Activated T-cell treated with anti-CD3 and anti-CD28 coated beads for 24 hours (primary cell): ENCODE measurements around the gene SFXN5.

Source experiments
- DNase-seq: peaks from one replicate; pipeline ENCODE4 v3.0.0-alpha.2; 2020; ENCODE audit warnings: low read depth

The SFXN5 gene

GRCh38 chr2:72940361-72940760 lies 131.2 kb downstream of the SFXN5 start:
- no peak for DNase-seq

DNA sequence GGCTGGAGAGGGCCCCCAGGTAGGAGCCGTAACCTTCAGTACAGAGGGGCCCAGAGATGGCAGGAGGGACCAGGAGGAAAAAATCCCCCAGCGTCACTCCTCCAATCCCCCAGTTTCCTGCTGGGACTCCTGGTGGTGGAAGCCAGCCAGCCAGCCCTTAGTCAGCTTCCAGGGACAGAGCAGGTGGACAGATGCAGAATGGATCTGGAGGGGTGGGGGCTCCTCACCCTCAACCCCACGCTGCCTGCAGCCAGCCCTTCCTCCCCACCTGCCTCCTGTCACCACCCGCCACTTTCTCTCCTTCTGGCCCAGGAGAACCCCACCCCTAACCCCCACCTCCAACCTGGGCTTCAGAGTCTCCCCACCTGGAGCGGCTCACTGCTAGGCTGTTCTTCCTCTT lies 133.1 kb downstream of the SFXN5 start:
- DNase-seq, result no peak

DNA sequence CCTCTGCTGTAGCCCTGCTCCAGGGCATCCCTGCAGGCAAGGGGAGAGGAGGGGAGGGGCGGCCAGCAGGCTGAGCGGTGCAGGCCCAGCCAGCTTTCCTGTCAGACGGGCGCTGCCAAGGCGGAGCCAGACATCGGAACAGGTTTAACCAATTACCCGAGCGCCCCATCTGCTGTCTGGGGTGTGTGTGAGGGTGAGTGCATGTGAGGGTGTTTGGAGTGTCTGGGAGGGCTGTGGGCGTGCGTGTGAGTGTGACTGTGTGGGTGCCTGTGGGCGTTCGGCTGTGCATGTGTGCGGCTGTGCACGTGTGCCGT lies 134.2 kb downstream of the SFXN5 start:
- DNase-seq, result no peak

DNA sequence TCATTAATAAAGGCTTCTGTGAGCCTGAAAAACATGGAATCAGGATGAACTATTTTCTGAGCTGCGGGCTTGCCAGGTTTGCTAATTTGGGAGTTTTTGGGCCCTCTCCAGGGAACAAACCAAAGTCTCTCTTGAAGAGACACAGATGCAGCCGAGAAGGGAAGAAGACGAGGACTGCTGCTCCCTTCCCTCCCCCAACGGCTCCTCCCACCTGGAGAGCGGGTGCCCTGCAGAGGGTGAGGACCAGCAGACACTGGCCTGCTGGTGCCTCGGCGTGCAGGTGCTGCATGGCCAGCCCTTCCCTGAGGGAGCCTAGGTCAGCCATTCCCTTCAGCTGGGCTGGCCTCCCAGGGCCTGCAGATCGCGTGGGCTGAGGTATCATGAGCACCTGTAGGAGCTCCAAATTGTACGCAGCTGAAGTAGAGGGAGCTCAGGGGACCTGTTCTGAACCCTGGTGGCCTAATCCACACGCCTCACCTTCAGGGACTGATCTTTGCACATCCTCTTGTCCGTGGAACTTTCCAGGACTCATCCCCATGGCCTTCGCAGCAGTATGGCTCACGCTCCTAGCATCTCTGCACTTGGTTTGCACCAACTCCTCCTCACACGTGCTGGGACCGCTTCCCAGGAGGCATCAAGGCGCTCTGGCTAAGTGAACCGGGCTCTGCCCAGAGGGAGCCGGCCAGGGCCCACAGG lies 134.7 kb downstream of the SFXN5 start:
- DNase-seq, result no peak

- no peak for DNase-seq
These were observed 135.9 kb downstream of the SFXN5 start for GRCh38 chr2:72935611-72935957.

DNA sequence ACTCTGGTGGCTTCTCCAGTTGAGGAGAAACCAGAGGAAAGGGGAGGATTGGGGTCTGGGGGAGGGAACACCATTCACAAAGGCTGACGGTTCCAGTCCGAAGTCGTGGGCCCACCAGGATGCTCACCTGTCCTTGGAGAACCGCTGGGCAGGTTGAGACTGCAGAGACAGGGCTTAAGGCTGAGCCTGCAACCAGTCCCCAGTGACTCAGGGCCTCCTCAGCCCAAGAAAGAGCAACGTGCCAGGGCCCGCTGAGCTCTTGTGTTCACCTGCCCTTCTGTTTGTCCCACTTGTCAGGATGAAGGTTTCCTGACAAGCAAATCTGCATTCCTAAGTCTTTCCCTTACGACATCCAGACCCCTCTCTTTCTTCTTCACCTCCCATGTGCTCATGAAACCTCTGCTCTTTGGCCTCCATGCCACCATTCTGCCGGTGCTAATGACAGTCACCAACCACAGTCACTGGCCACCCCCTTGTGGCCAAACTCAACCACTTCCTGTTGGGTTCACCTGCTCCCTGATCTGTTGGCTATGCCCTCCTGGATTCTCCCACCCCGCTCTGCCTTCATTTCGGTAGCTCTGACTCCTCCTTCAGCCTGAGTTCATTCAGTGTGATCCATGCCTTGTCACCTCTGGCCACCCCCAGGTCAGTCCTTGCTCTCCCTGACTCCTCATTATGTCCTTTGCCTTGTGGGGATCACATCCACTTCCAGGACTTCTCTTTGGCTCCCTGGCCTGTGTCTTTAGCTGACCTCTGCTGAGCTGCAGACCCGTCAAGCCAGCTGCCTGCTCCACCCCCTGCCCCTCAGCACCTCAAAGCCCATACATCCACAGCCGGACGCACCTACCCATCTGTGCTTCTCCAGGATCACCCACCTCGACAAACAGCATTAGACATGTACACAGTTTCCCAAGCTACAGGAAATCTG lies 136.6 kb downstream of the SFXN5 start:
- DNase-seq, result no peak

- no peak for DNase-seq
These were observed 137.8 kb downstream of the SFXN5 start for GRCh38 chr2:72933646-72934151.

DNA sequence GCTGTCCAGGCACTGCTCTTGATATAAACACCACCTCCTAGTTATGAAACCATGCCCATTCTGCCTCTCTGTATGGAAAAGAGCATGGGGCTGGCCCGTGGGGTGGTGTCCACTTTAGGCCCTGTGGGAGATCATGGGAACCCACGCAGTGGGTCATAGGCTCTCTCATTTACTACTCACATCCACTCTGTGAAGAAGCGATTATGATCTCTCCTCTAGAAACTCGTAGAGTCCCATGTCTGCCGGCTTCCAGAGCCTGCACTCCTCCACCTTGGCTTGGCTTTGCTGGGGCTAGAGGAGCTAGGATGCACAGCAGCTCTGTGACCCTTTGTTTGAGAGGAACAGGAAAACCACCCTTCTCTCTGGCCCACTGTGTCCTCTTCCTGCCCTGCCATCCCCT lies 138.3 kb downstream of the SFXN5 start:
- DNase-seq, result no peak

GRCh38 chr2:72932805-72933204 lies 138.7 kb downstream of the SFXN5 start:
- DNase-seq, result no peak

DNA sequence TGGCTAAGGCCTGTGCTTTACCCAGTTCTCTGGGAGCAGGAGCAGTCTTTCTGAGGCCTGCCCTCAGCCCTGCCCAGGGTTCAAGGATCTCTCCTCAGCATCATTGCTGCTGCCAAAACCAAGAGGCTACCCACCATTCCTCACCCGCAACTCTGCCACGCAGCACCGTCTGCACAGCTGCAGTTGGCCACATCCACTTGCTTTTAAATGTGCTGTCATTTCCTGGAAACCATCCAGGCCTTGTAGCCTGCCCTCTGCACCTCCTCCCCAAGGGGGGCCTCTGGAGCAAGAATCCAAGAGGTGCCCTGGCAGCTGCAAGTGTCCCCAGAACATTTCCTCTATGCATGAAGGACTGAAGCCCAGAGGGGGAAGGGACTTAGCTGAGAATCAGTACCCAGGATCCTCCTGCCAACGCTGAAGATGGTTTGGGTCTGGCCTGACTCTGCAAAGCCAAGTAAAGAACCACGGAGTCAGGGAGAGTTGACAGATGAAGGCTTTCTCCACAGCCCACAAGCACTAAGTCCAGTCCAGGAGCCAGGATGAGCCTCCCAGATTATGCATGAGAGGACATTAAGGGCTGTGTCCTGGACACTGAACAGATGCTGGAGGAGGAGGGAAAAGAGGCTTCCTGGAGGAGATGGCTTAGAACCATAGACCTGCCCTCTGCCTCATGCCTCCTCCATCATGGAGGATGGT lies 139.3 kb downstream of the SFXN5 start:
- DNase-seq, result no peak

DNA sequence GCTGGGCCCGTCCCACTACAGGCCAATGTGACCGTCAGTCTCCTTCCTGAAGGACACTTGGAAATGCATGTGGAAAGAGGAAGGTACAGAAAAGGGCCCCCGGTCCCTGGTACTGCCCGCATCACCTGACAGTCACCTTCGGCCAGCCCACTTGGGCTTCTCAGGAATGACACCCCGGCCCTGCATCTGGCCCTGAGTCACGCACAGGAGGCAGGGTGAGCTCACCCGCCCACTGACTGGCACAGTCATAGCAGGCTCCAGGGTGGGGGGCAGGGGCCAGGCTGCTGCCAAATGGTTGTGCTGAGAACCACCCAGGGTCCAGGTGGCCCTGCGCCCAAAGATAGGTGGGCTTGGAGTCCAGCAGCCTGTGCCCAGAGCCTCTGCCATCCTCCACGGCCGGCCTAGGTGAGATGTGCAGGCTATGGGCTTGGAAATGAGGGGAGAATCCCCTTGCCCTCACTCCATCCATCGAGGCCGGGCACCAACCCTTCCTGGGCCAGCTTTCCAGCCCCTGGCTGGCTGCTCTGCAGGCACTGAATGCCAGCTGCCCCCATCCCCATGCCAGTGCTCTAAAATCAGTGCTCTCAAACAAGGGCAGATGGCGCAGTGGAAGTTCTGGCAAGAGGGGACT lies 140.1 kb downstream of the SFXN5 start:
- no peak for DNase-seq

DNA sequence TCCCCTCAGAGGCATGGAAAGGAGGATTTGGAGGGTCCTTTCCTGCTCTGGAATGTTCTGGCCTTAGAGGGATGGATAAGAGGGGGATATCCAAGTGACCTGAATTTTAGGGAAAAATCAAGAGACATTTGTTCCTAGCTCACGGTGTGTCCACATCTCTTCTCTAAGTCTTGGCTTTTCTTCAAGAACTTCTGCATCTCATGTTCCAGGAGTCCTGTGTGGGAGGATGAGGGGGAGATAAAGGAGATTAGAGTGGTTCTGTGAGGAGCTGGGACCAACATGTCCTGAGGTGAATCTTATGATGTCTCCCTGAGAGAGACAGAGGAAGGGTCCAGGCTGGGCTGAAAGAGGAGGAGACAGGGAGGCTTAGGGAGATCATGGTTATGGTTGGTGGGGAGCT lies 142.5 kb downstream of the SFXN5 start:
- DNase-seq, result no peak

DNA sequence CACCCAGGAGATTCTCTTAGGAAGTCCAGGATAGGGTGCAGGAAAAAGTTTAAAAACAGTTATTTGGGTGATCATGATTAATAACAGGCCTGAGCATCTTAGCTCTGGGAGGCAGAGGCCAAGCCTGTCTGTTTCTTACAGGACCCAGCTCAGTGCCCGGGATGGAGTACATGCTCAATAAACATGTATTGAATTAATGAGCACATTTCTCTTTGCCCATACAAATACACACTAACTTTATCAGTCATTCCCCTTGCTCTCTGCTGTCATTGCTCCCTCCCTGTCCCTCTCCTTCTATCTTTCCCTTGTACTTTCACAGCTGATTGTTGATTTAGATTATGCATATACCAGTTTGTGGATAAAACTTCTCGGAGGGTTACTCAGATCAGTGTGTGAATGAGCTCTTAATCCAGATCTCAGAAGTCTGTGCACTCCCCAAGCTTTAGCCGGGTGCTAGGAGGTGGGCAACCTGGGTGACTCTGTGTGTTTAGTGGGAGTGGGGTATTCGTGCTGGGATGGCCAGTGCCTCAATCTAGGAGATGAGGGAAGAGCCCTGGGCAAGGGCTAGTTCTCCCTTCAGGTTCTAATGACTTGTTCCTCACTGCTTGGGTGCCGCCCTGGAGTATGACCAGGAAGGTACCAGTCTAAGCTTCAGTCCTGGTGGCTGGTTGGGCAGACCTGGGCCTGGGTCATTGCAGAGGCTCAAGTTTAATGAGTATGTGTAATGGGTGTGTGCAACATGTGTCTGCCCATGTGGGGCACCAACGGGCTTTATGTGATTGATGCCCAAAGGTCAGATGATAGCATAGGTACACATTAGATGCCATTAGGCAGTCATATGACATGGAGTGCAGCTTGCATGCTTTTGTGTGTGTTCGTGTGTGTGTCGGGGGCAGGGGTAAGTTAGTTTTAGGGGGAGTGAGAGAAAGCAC lies 143.6 kb downstream of the SFXN5 start:
- DNase-seq, result no peak

DNA sequence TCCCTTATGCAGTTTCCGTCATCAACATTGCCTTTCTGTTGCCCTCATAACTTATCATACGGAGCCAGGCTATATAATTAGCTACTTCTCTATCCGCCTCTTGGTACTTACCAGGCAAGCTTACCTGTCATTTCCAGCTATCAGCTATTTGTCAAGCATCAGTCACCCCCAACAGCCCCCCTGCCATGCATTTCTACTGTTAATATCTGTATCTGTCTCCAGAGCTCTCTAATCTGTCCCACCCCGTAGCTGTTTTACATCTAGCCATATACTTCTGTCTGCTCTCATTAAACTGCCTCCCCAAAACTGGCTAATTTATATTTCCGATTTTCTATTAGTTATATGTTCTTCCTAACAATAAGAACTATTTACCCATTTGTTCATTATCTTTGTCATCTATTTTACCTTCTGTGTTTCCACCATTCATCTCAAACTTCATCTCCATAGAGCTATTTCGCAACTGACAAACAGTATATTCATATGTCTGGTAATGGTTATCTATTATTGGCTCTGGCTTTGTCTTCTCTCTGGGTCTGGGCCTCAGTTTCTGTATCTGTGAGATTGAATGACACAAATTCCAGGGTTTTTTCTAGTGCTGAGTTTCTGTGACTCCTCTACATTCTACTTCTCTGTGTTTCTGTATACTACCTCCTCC lies 144.6 kb downstream of the SFXN5 start:
- DNase-seq, result no peak

GRCh38 chr2:72926368-72926767 lies 145.1 kb downstream of the SFXN5 start:
- no peak for DNase-seq

GRCh38 chr2:72925328-72925943 lies 146.1 kb downstream of the SFXN5 start:
- DNase-seq, result no peak

GRCh38 chr2:72924353-72925240 lies 146.9 kb downstream of the SFXN5 start:
- DNase-seq, result no peak

GRCh38 chr2:72923833-72924352 lies 147.6 kb downstream of the SFXN5 start:
- DNase-seq, result no peak

DNA sequence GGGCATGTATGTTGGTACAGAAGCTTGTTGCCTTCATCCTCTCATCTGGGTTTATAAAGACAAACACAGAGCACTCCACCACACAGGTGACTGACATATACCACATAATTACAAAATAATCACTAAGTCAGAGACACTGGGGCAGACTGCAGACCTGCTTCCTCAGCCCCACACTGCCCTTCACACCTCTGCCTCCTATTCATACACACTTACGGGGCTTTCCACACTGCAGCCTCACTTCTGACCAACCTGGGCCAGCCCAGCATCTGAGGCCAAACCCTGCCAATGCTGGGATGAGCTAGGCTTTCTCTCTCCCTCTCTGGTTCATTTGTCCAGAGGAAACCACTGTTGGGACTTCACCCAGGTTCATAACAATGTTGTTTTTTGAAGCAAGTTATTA lies 149.7 kb downstream of the SFXN5 start:
- no peak for DNase-seq
